ENCODE measurements around the gene SLC27A3. TPM values are rescaled to one million over a fixed set of nuclear protein-coding genes. Genes with fewer than 3 reads are reported as not detected.

The SLC27A3 gene
- total and polyA plus RNA-seq, 9 of the 15 experiments (the other 6 are each of a cell fraction or from before 2014, with no cell fraction given), result 0.57 to 5.2 (median 2.8) TPM

DNA sequence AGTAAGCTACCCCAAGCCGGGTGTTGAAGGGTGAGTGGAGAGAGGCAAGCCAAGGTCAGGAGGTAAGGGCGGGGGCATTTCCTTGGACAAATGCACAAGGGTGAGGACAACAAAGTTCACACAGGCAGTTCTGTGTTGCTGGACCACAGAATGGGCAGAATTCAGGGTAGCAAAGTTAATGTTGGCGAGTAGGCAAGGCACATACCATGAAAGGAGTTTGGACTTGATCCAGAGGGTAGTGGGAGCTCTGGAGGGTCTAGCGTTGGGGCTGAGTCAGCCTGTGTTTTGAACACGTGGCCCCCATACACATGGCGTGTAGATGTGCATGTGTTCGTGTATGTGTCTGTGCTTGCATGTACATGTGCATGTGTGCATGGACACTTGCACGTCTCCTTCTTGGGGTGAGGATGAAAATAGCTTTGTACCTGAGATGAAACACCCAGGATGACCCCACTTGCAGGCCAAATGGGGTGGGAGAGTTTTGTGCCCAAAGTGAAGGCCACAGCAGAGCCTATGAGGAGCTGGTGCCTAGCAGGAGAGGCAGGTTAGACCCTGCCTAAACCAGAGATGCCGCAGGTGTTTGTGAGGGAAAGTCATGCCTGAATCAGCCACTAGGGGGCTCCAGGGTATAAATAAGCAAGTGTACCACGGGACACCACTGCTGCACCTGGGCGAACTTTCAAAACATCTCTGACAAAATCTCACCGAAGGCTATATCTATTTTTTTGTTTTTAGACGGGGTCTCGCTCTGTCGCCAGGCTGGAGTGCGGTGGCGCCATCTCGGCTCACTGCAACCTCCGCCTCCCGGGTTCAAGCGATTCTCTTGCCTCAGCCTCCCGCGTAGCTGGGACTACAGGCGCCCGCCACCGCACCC lies 21.8 kb downstream of the SLC27A3 start (continued):
- TF ChIP-seq, protein P1, sequence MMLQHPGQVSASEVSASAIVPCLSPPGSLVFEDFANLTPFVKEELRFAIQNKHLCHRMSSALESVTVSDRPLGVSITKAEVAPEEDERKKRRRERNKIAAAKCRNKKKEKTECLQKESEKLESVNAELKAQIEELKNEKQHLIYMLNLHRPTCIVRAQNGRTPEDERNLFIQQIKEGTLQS (IDR thresholded peaks at IDR 0.05), result peak; percentile 13; the same call in 1 of the 2 replicates
- TF ChIP-seq, protein P1 (CRISPR knock-in tag; conservative IDR thresholded peaks at IDR 0.05), result no peak
- TF ChIP-seq RAD51 (IDR thresholded peaks at IDR 0.05; ENCODE audit: borderline replicate concordance, low read depth) (0 out of 2 replicates have a peak, but pooled peaks have one; percentile 24), RB1 (IDR thresholded peaks at IDR 0.05; ENCODE audit: low read depth) (peak; percentile 58; the same call in 1 of the 2 replicates), RAD21 (CRISPR knock-in tag; conservative IDR thresholded peaks at IDR 0.05 in 1 of 2, IDR thresholded peaks at IDR 0.05 in 1 of 2) (peak; percentile 66 to 86), ZNF347 (CRISPR knock-in tag; IDR thresholded peaks at IDR 0.05; ENCODE audit: low read depth) (no peak), ZNF354B (CRISPR knock-in tag; IDR thresholded peaks at IDR 0.05) (no peak), LCOR (CRISPR knock-in tag; IDR thresholded peaks at IDR 0.05) (0 out of 2 replicates have a peak, but pooled peaks have one; percentile 31), SMC3 (conservative IDR thresholded peaks at IDR 0.05; ENCODE audit: insufficient read depth, low read depth, low read length) (peak; percentile 83), TEAD1 (CRISPR knock-in tag; IDR thresholded peaks at IDR 0.05) (0 out of 4 replicates have a peak, but pooled peaks of 1 of the 2 experiments have one; percentile 19), L3MBTL2 (IDR thresholded peaks at IDR 0.05) (0 out of 2 replicates have a peak, but pooled peaks have one; percentile 15)
- TF ChIP-seq, protein P2, sequence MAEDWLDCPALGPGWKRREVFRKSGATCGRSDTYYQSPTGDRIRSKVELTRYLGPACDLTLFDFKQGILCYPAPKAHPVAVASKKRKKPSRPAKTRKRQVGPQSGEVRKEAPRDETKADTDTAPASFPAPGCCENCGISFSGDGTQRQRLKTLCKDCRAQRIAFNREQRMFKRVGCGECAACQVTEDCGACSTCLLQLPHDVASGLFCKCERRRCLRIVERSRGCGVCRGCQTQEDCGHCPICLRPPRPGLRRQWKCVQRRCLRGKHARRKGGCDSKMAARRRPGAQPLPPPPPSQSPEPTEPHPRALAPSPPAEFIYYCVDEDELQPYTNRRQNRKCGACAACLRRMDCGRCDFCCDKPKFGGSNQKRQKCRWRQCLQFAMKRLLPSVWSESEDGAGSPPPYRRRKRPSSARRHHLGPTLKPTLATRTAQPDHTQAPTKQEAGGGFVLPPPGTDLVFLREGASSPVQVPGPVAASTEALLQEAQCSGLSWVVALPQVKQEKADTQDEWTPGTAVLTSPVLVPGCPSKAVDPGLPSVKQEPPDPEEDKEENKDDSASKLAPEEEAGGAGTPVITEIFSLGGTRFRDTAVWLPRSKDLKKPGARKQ (CRISPR knock-in tag; IDR thresholded peaks at IDR 0.05), result peak; percentile 96
- TF ChIP-seq, protein P3, sequence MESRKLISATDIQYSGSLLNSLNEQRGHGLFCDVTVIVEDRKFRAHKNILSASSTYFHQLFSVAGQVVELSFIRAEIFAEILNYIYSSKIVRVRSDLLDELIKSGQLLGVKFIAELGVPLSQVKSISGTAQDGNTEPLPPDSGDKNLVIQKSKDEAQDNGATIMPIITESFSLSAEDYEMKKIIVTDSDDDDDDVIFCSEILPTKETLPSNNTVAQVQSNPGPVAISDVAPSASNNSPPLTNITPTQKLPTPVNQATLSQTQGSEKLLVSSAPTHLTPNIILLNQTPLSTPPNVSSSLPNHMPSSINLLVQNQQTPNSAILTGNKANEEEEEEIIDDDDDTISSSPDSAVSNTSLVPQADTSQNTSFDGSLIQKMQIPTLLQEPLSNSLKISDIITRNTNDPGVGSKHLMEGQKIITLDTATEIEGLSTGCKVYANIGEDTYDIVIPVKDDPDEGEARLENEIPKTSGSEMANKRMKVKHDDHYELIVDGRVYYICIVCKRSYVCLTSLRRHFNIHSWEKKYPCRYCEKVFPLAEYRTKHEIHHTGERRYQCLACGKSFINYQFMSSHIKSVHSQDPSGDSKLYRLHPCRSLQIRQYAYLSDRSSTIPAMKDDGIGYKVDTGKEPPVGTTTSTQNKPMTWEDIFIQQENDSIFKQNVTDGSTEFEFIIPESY (CRISPR knock-in tag; IDR thresholded peaks at IDR 0.05), result peak; percentile 95
- TF ChIP-seq, protein P4, sequence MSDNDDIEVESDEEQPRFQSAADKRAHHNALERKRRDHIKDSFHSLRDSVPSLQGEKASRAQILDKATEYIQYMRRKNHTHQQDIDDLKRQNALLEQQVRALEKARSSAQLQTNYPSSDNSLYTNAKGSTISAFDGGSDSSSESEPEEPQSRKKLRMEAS (CRISPR knock-in tag; IDR thresholded peaks at IDR 0.05), result peak; percentile 32; the same call in 1 of the 2 replicates
- TF ChIP-seq, protein P5, sequence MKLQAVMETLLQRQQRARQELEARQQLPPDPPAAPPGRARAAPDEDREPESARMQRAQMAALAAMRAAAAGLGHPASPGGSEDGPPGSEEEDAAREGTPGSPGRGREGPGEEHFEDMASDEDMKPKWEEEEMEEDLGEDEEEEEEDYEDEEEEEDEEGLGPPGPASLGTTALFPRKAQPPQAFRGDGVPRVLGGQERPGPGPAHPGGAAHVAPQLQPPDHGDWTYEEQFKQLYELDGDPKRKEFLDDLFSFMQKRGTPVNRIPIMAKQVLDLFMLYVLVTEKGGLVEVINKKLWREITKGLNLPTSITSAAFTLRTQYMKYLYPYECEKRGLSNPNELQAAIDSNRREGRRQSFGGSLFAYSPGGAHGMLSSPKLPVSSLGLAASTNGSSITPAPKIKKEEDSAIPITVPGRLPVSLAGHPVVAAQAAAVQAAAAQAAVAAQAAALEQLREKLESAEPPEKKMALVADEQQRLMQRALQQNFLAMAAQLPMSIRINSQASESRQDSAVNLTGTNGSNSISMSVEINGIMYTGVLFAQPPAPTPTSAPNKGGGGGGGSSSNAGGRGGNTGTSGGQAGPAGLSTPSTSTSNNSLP (IDR thresholded peaks at IDR 0.05; ENCODE audit: borderline replicate concordance, low read depth, low read length), result no peak
- TF ChIP-seq, protein P6, sequence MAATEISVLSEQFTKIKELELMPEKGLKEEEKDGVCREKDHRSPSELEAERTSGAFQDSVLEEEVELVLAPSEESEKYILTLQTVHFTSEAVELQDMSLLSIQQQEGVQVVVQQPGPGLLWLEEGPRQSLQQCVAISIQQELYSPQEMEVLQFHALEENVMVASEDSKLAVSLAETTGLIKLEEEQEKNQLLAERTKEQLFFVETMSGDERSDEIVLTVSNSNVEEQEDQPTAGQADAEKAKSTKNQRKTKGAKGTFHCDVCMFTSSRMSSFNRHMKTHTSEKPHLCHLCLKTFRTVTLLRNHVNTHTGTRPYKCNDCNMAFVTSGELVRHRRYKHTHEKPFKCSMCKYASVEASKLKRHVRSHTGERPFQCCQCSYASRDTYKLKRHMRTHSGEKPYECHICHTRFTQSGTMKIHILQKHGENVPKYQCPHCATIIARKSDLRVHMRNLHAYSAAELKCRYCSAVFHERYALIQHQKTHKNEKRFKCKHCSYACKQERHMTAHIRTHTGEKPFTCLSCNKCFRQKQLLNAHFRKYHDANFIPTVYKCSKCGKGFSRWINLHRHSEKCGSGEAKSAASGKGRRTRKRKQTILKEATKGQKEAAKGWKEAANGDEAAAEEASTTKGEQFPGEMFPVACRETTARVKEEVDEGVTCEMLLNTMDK (IDR thresholded peaks at IDR 0.05; ENCODE audit: borderline replicate concordance, insufficient read depth, low read depth, low read length, poor library complexity, severe bottlenecking), result peak; percentile 25

Measured in K562 (cell line).